ENCODE measurements around the gene FOXP1. TPM values are rescaled to one million over a fixed set of nuclear protein-coding genes. Genes with fewer than 3 reads are reported as not detected.

The FOXP1 gene
- total and polyA plus RNA-seq, 12 donors, result 7.6 to 42.7 (median 24.3) TPM

- no peak for DNase-seq
- Histone ChIP-seq H3K4me1 (replicated peaks in 1 of 2) (peaks cover 0 to 15% of the 10 kb centered on the region in 2 donors), H3K4me3 (no peak overlapping the region), H3K27me3 (no peaks in the 10 kb centered on the region), H3K27ac (no peak overlapping the region), H3K36me3 (replicated peaks in 1 of 2) (no peaks in the 10 kb centered on the region), H3K9me3 (replicated peaks in 1 of 3) (no peaks in the 10 kb centered on the region)
- 67 to 72% (median 70%) methylated on average over 11 of the region's 11 CpGs for WGBS, 4 donors
- intact Hi-C loops (cut with DNase I), result no loop called here
- TF ChIP-seq CTCF (IDR thresholded peaks at IDR 0.05) (no peak), POLR2A (IDR thresholded peaks at IDR 0.05) (no peak)
Measured at GRCh38 chr3:71102111-71102983, 481.2 kb downstream of the FOXP1 start.

DNA sequence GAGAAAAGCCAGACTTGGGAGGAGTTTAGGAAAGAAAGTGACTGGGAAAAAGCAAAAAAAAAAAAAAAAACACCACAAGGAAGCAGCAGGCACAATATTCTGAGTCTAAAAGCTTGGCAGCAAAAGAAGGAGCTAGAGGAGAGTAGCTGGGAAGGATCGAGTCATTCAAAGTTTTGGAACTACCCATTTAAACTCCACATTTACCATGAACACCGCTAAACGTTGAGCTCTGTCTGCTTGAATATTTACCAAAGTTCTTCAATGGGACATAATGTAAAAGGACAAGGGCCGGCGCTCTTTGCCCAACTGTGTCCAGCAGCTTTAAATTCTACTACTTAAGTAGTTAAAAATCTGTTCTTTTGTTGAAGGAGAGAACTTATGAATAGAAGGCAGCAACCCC, 481.9 kb downstream of the FOXP1 start:
- no peak for DNase-seq
- intact Hi-C loops (cut with DNase I), result no loop called here
- H3K4me3 ChIP-seq, result no peak overlapping the region
- no peaks in the 10 kb centered on the region for H3K27me3 ChIP-seq
- no peak for TF ChIP-seq CTCF (IDR thresholded peaks at IDR 0.05)
- TF ChIP-seq POLR2A (IDR thresholded peaks at IDR 0.05), result no peak
- no peak overlapping the region for H3K27ac ChIP-seq
- H3K9me3 ChIP-seq (replicated peaks in 1 of 3), result no peaks in the 10 kb centered on the region
- 77 to 89% (median 84%) methylated on average over 5 of the region's 5 CpGs for WGBS, 4 donors
- no peaks in the 10 kb centered on the region for H3K36me3 ChIP-seq (replicated peaks in 1 of 2)
- H3K4me1 ChIP-seq (replicated peaks in 1 of 2), result peaks cover 0 to 15% of the 10 kb centered on the region in 2 donors

GRCh38 chr3:71101014-71101413, 482.5 kb downstream of the FOXP1 start:
- intact Hi-C loops (cut with DNase I), result no loop called here
- WGBS, 4 donors, result 39 to 63% (median 57%) methylated on average over 3 of the region's 3 CpGs
- no peak overlapping the region for H3K27ac ChIP-seq
- H3K4me1 ChIP-seq (replicated peaks in 1 of 2), result peaks cover 0 to 15% of the 10 kb centered on the region in 2 donors
- DNase-seq, result no peak
- no peaks in the 10 kb centered on the region for H3K27me3 ChIP-seq
- no peaks in the 10 kb centered on the region for H3K9me3 ChIP-seq (replicated peaks in 1 of 3)
- TF ChIP-seq POLR2A (IDR thresholded peaks at IDR 0.05), result no peak
- no peak for TF ChIP-seq CTCF (IDR thresholded peaks at IDR 0.05)
- no peaks in the 10 kb centered on the region for H3K36me3 ChIP-seq (replicated peaks in 1 of 2)
- no peak overlapping the region for H3K4me3 ChIP-seq

DNA sequence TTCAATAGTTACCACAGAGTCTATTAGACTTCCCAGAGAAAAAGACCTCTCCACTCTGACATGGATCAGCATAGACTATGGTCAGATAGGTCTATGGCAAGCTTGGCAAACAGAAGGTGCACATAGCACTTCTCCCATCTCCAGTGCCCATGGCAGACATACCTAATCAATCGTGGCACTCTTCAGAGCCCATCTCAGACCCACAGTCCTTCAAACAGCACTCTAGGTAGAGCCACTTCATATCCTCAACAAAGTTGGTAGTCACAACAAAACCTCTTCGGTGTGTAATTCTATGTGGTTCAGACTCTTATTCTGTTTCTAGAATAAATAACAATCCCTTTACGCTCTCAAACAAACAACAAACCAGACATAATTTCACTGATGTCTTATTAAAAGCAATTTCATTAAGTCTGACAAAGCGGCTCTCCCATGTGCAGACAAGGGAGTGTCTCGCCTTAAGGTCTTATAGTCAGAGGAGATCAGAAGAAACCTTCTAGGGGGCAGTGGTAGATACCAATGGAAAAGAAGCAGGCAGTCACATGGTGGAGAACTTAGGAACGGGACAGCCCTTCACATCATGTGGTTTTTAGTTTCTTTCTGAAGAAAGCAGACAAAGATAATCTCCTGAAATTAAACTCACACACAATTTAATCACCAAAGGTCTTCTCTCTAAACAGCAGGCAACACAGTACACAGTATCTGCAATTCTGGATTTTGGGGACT, 483.4 kb downstream of the FOXP1 start:
- no peaks in the 10 kb centered on the region for H3K36me3 ChIP-seq (replicated peaks in 1 of 2)
- WGBS, 4 donors, result 73 to 78% (median 74%) methylated on average over 6 of the region's 6 CpGs
- DNase-seq, result no peak
- peaks cover 0 to 15% of the 10 kb centered on the region in 2 donors for H3K4me1 ChIP-seq (replicated peaks in 1 of 2)
- no peak overlapping the region for H3K27ac ChIP-seq
- no peaks in the 10 kb centered on the region for H3K27me3 ChIP-seq
- TF ChIP-seq POLR2A (IDR thresholded peaks at IDR 0.05), result no peak
- H3K9me3 ChIP-seq (replicated peaks in 1 of 3), result no peaks in the 10 kb centered on the region
- no peak overlapping the region for H3K4me3 ChIP-seq
- intact Hi-C loops (cut with DNase I), result no loop called here

Data from adrenal gland (tissue), 12 donors.